Keratinocyte (primary cell): ENCODE data around the gene TRAM2. TPM values are rescaled to one million over a fixed set of nuclear protein-coding genes. Genes with fewer than 3 reads are reported as not detected.

Source experiments
- DNase-seq: peaks from one replicate; pipeline ENCODE4 v3.0.0-alpha.2; 2011; ENCODE audit warnings: low read depth, missing footprints, low spot score
- FAIRE-seq: peaks from 2 replicates; lab custom pipeline; 2011; peaks lifted over from hg19 to GRCh38; lab: Jason Lieb, UNC
- H2AFZ ChIP-seq: 2 replicates; pipeline ENCODE4 v1.6.0; 2012; ENCODE audit warnings: low read length, control low read depth, inconsistent platforms; ENCODE audit not compliant: control insufficient read depth
- H3K27ac ChIP-seq: 2 replicates; pipeline ENCODE4 v1.5.1; 2011; ENCODE audit warnings: low read length; ENCODE audit not compliant: control insufficient read depth, insufficient read depth
- H3K27me3 ChIP-seq: 3 replicates; pipeline ENCODE4 v1.6.0; 2011; ENCODE audit warnings: low read length; ENCODE audit not compliant: control insufficient read depth, insufficient read depth; ENCODE audit errors: extremely low read depth
- H3K36me3 ChIP-seq, 2 experiments: 2 replicates in 1 of 2; 3 replicates in 1 of 2; pipeline ENCODE4 v1.5.1; 2011; ENCODE audit warnings: low read length in 2 of 2, mild to moderate bottlenecking in 1 of 2; ENCODE audit not compliant: control insufficient read depth in 2 of 2, insufficient read depth in 2 of 2; ENCODE audit errors: extremely low read depth in 1 of 2
- H3K4me1 ChIP-seq: 3 replicates; pipeline ENCODE4 v1.5.1; 2011; ENCODE audit warnings: low read length; ENCODE audit not compliant: control insufficient read depth, insufficient read depth; ENCODE audit errors: extremely low read depth
- H3K4me2 ChIP-seq: 3 replicates; pipeline ENCODE4 v1.6.0; 2011; ENCODE audit warnings: low read depth, low read length; ENCODE audit not compliant: control insufficient read depth, insufficient read depth; ENCODE audit errors: extremely low read depth
- H3K4me3 ChIP-seq, 3 experiments: fragments of 200-600 bp in 1 of 3; sonication (generic) in 1 of 3; 2 replicates in 2 of 3; 3 replicates in 1 of 3; pipeline ENCODE4 v1.5.1; 2011 to 2016; ENCODE audit warnings: low read length in 3 of 3, mild to moderate bottlenecking in 3 of 3, control low read depth in 2 of 3, inconsistent platforms in 1 of 3, low read depth in 1 of 3, mixed read lengths in 1 of 3, mixed run types in 1 of 3, moderate library complexity in 1 of 3; ENCODE audit not compliant: control insufficient read depth in 2 of 3, insufficient read depth in 2 of 3; ENCODE audit errors: extremely low read depth in 1 of 3
- H3K79me2 ChIP-seq: 2 replicates; pipeline ENCODE4 v1.6.0; 2012; ENCODE audit warnings: low read length; ENCODE audit not compliant: control insufficient read depth, insufficient read depth
- H3K9ac ChIP-seq: 3 replicates; pipeline ENCODE4 v1.6.0; 2011; ENCODE audit warnings: low read length; ENCODE audit not compliant: control insufficient read depth, insufficient read depth; ENCODE audit errors: extremely low read depth
- H3K9me1 ChIP-seq: 3 replicates; pipeline ENCODE4 v1.6.0; 2011; ENCODE audit warnings: low read length; ENCODE audit not compliant: control insufficient read depth, insufficient read depth; ENCODE audit errors: extremely low read depth
- H3K9me3 ChIP-seq: 2 replicates; pipeline ENCODE4 v1.5.1; 2012; ENCODE audit warnings: low read depth, low read length; ENCODE audit not compliant: control insufficient read depth
- H4K20me1 ChIP-seq: 3 replicates; pipeline ENCODE4 v1.6.0; 2011; ENCODE audit warnings: low read length; ENCODE audit not compliant: control insufficient read depth, insufficient read depth; ENCODE audit errors: extremely low read depth
- CTCF ChIP-seq, 3 experiments: IDR thresholded peaks in 1 of 3; conservative IDR thresholded peaks in 1 of 3; optimal IDR thresholded peaks in 1 of 3; 2 replicates in 2 of 3; 3 replicates in 1 of 3; pipeline versions ENCODE3 to v1.5.1; 2011; ENCODE audit warnings: low read length in 3 of 3, mild to moderate bottlenecking in 3 of 3, moderate library complexity in 2 of 3, control low read depth in 1 of 3, inconsistent platforms in 1 of 3; ENCODE audit not compliant: insufficient read depth in 2 of 3; ENCODE audit errors: extremely low read depth in 1 of 3
- EZH2 ChIP-seq: IDR thresholded peaks from one replicate; pipeline ENCODE4 v1.6.1; 2012; ENCODE audit warnings: inconsistent platforms, mild to moderate bottlenecking, low read length, moderate library complexity
- dilution Hi-C: fragments of 300-500 bp; cut with MboI; formaldehyde crosslinking; loops from one replicate; pipeline ENCODE4 v1.7.0; 2020; ENCODE audit warnings: low sequenced_read_pairs; ENCODE audit not compliant: extremely low pct_ligation_motif_present
- polyA plus RNA-seq, 5 experiments: library from polyadenylated mRNA; depleted of rRNA in 3 of 5; stranded (reverse) in 3 of 5; stranded (forward) in 1 of 5; unstranded in 1 of 5; fragments of >200 nt; gene quantifications; 1 replicate in 1 of 5; 2 replicates in 3 of 5; 3 replicates in 1 of 5; pipeline versions ENCODE4 v1.2.1 to v1.2.3, GENCODE V29; 2011 to 2012; ENCODE audit warnings: missing spikeins in 2 of 5, low read depth in 1 of 5, low replicate concordance in 1 of 5

The TRAM2 gene
- polyA plus RNA-seq, 1 donor (not counting 4 experiments of a cell fraction or from before 2014, with no cell fraction given), result 9.2 TPM

DNA sequence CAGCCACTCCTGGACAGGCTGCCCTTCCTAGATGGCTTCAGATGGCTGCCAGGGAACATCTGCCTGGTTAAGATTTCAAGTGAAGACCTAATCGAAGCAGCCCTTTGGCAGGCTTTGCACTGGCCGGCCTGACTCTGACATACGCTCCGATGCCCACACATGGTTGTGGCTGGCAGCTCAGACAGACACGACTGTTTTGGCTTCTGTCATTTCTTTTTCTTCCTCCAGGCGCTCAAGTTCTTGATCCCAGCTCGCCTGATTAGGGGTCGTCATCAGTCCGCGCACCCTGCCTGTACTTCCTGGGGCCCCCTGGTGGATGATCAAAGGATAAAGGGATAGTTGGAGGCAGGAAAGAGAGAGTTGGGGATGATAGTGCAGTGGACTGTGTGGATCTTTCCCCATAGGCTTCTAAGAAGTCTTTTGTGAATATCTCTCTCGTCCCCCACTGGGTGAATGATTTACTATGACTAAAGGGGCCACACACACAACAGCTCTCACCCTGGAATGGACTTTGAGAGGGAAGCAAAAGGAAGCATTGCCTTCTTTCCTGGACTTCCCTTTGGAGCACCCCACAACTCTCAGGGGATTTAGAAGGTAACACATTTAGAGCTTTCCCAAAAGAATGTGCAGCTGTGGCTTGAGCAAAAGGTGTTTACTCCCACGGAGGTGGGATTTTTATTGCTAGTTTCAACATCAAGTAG lies 21.4 kb upstream of the TRAM2 start:
- TF ChIP-seq EZH2 (no peak), CTCF (optimal IDR thresholded peaks at IDR 0.05 in 1 of 3, IDR thresholded peaks at IDR 0.05 in 1 of 3, conservative IDR thresholded peaks at IDR 0.05 in 1 of 3; ENCODE audit: extremely low read depth in 1 of 3, insufficient read depth in 2 of 3, low read length in 3 of 3) (peak; percentile 62 to 75 (median 65))
- peaks cover 10% of the 10 kb centered on the region for H3K4me1 ChIP-seq
- peak overlapping the region; percentile 17 for H3K4me2 ChIP-seq
- H2AFZ ChIP-seq, result peak overlapping the region; percentile 60
- H3K9ac ChIP-seq, result no peak overlapping the region
- dilution Hi-C loops, result no loop called here
- peak overlapping the region in 1 of 3 experiments; percentile 16 for H3K4me3 ChIP-seq
- FAIRE-seq, result no peak
- H3K27ac ChIP-seq, result no peak overlapping the region
- no peaks in the 10 kb centered on the region for H3K27me3 ChIP-seq
- no peaks in the 10 kb centered on the region for H3K79me2 ChIP-seq
- H3K9me3 ChIP-seq, result no peaks in the 10 kb centered on the region
- no peaks in the 10 kb centered on the region for H4K20me1 ChIP-seq
- H3K36me3 ChIP-seq, result no peaks in the 10 kb centered on the region
- H3K9me1 ChIP-seq, result no peaks in the 10 kb centered on the region
- DNase-seq, result no peak

- Histone ChIP-seq H3K4me3 (no peak overlapping the region), H3K27ac (no peak overlapping the region), H3K9ac (no peak overlapping the region), H3K36me3 (no peaks in the 10 kb centered on the region), H3K79me2 (no peaks in the 10 kb centered on the region), H3K9me1 (no peaks in the 10 kb centered on the region), H4K20me1 (no peaks in the 10 kb centered on the region), H3K4me1 (peaks cover 10% of the 10 kb centered on the region), H3K27me3 (no peaks in the 10 kb centered on the region), H2AFZ (peak overlapping the region; percentile 60), H3K4me2 (peak overlapping the region; percentile 17), H3K9me3 (no peaks in the 10 kb centered on the region)
- TF ChIP-seq EZH2 (no peak), CTCF (optimal IDR thresholded peaks at IDR 0.05 in 1 of 3, IDR thresholded peaks at IDR 0.05 in 1 of 3, conservative IDR thresholded peaks at IDR 0.05 in 1 of 3; ENCODE audit: extremely low read depth in 1 of 3, insufficient read depth in 2 of 3, low read length in 3 of 3) (no peak)
- dilution Hi-C loops, result no loop called here
- FAIRE-seq (no peak), DNase-seq (no peak)
Measured at GRCh38 chr6:52597738-52598122, 20.9 kb upstream of the TRAM2 start.
